A673 (cell line): ENCODE results near the gene HACE1.

Source experiments
- CTCF ChIP-seq: fragments of 300-800, 200-600 bp; sonication (generic); conservative IDR thresholded peaks from 2 replicates; pipeline ENCODE4 v1.5.1; 2017; ENCODE audit warnings: low read depth, mild to moderate bottlenecking, antibody characterized with exemption, low read length, moderate library complexity, mixed read lengths
- EZH2 ChIP-seq: fragments of 200-600 bp; sonication (generic); IDR thresholded peaks from 2 replicates; pipeline ENCODE4 v1.6.1; 2017; ENCODE audit warnings: borderline replicate concordance, low read depth, mild to moderate bottlenecking, mixed read lengths, antibody characterized with exemption, low read length; ENCODE audit not compliant: poor library complexity, severe bottlenecking

- TF ChIP-seq EZH2 (no peak), CTCF (no peak)
These were observed 28.3 kb upstream of the HACE1 start for GRCh38 chr6:104888066-104888465.
